ENCODE results near the gene RBP7.
"Not testable (repeated sequence)": the region's sequence is repeated elsewhere in the genome, so short reads cannot be mapped to it uniquely, and the experiment has no call there.

- TF ChIP-seq CTCF, POLR2A, POLR2AphosphoS5, EP300 (IDR thresholded peaks at IDR 0.05): not testable (repeated sequence)
Measured at GRCh38 chr1:10028956-10029500, 32.0 kb downstream of the RBP7 start.
